ACC112 (cell line): ENCODE data around the gene PHF2.

Experiments used
- H2AFZ ChIP-seq: fragments of 200-600 bp; sonication (generic); one replicate; pipeline ENCODE4 v1.6.0; 2017; ENCODE audit warnings: antibody characterized with exemption, low read length; ENCODE audit not compliant: unreplicated experiment
- H3K27ac ChIP-seq: fragments of 200-600 bp; sonication (generic); 2 replicates; pipeline ENCODE4 v1.5.1; 2014; ENCODE audit warnings: low read depth, mild to moderate bottlenecking, antibody characterized with exemption, low read length, moderate library complexity
- H3K27me3 ChIP-seq: fragments of 200-600 bp; sonication (generic); 2 replicates; pipeline ENCODE4 v1.6.1; 2014; ENCODE audit warnings: mild to moderate bottlenecking, antibody characterized with exemption, low read length, moderate library complexity, mixed read lengths; ENCODE audit not compliant: insufficient read depth
- H3K36me3 ChIP-seq: fragments of 200-600 bp; sonication (generic); 2 replicates; pipeline ENCODE4 v1.6.1; 2016; ENCODE audit warnings: mild to moderate bottlenecking, antibody characterized with exemption, low read length, moderate library complexity, mixed read lengths; ENCODE audit not compliant: insufficient read depth
- H3K4me1 ChIP-seq: fragments of 200-600 bp; sonication (generic); one replicate; pipeline ENCODE4 v1.6.1; 2016; ENCODE audit warnings: low read length, mixed read lengths; ENCODE audit not compliant: insufficient read depth, unreplicated experiment, control insufficient read depth
- H3K4me3 ChIP-seq: fragments of 200-600 bp; sonication (generic); 2 replicates; pipeline ENCODE4 v1.5.1; 2014; ENCODE audit warnings: mild to moderate bottlenecking, low read depth, low read length
- H3K79me2 ChIP-seq: fragments of 200-600 bp; sonication (generic); one replicate; pipeline ENCODE4 v1.6.0; 2016; ENCODE audit warnings: low read length; ENCODE audit not compliant: control insufficient read depth, unreplicated experiment, insufficient read depth

The PHF2 gene

DNA sequence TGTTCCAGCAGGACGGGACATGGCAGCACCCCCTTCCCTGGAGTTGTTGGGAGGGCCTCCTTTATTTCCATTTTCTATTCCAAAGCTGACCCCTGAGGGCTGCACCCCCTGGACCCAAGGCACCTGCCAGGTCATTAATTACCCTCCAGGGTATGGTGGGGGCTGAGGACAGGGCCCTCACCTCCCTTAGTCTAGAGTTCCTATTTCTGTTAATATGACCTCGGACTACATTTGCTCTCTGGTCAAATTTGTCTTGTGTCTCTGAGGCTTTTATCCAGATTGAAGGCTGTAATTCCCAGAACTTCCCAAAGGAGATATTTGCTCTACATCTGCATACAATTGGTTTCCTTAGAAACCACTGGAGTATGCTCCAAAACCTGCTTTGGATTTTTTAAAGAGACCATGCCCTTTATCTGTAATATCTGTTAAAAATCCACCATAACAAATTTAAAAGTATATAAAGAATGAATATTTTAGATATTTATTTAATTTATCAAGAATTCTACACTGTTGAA, 16.8 kb downstream of the PHF2 start:
- Histone ChIP-seq H3K27ac (no peak overlapping the region), H3K27me3 (no peaks in the 10 kb centered on the region), H3K79me2 (peaks cover 40% of the 10 kb centered on the region), H3K36me3 (no peaks in the 10 kb centered on the region), H2AFZ (no peak overlapping the region), H3K4me1 (peaks cover 11% of the 10 kb centered on the region), H3K4me3 (no peak overlapping the region)

DNA sequence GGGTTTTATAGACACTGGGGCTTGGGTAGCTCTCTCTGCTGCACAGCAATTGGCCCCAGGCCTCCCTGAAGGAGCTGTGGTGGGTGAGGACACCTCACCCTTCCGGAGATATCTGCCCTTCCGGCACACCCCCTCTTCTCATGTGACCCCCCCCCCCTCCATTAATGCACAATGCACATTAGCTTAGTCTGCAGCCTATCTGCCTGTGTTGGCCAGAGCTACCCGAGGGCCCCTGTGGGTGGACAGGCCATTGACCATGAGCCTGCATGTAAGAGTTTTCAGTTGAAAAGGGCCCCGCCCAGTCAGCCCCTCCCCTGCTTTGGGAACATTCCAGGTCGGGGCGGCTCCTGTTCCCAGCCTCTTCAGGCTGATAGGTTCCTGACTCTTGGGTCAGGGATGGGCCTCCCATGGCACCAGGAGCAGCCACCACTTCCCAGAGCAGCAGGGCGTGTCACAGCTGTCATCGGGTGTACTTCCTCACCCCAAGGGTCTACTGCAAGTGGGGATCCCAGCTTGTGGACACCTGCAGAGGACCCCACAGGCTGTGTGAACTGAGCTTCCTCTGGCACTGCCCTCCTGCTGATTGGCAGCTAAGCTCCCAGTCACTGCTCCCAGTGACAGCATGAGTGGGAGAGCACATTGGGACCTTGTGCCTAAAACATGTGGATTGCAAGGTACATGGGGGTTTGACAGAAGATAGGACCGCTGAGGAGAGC, 17.8 kb downstream of the PHF2 start:
- H3K27ac ChIP-seq, result no peak overlapping the region
- H3K27me3 ChIP-seq, result no peaks in the 10 kb centered on the region
- H3K4me1 ChIP-seq, result peaks cover 10% of the 10 kb centered on the region
- H3K4me3 ChIP-seq, result no peak overlapping the region
- H2AFZ ChIP-seq, result no peak overlapping the region
- no peaks in the 10 kb centered on the region for H3K36me3 ChIP-seq
- H3K79me2 ChIP-seq, result peaks cover 32% of the 10 kb centered on the region

DNA sequence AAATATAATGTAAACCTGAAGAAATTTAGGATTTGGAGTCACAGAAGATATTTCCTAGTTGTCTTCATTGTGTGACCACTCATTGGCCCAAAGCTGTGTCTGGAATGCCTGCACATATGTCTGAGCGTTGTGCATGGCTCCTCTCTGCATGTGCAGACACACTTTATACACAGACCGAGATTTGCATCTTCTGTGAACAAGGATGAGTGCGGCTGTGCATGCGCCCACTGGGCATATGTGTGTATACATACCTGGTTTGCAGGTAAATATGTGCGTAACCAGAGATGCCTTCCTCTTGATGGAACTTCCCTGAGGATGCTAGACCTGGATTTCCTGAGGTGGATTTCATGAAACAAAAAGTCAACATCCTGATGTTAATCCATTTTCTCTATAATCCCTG, 19.1 kb downstream of the PHF2 start:
- peaks cover 9% of the 10 kb centered on the region for H3K4me1 ChIP-seq
- H3K27ac ChIP-seq, result no peak overlapping the region
- H3K4me3 ChIP-seq, result no peak overlapping the region
- H3K36me3 ChIP-seq, result no peaks in the 10 kb centered on the region
- H3K27me3 ChIP-seq, result no peaks in the 10 kb centered on the region
- H2AFZ ChIP-seq, result no peak overlapping the region
- H3K79me2 ChIP-seq, result peaks cover 27% of the 10 kb centered on the region

DNA sequence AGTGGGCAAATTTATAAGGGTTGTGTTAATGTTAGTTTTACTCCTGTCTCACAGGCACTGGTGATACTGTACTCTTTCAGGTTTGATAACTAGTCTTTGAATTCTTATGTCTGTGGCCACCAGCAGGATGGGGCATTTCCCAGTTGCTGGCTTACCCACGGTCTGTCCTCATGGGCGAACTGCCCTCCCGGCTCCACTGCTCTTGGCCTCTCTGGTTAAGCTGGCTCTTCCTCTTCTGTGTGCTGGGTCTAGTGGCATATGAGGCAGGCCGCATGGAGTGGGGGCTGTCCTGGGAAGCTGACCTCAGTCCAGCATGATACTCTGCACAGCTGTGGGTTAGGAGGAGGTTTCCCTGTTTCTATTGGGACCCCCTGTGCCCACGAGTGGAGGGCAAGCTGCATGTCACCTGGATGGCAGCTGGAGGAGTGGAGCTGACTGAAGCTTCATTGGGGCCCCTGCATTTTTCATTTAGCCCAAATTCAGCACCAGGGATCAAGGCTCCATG, 19.5 kb downstream of the PHF2 start:
- Histone ChIP-seq H3K27ac (no peak overlapping the region), H3K4me1 (peaks cover 9% of the 10 kb centered on the region), H3K4me3 (no peak overlapping the region), H3K36me3 (no peaks in the 10 kb centered on the region), H2AFZ (no peak overlapping the region), H3K79me2 (peaks cover 25% of the 10 kb centered on the region), H3K27me3 (no peaks in the 10 kb centered on the region)

DNA sequence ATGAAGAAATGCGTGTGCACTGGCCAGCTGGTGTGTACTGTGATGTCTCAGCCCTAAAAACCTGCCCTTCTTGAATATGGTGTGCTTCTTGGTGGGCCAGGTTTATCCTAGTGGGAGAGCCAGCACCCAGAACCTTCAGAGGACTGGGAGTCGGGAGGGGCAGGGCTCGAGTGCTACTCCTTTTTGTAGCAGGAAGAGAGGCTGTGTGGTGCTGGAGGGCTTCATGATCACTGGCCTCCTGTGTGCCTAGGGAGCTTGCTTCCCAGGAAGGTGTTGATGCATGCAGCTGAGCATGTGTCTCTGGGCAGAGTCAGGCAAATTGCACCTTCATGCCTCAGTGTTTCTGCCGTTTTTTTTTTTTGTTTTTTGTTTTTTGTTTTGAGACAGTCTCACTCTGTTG, 20.0 kb downstream of the PHF2 start:
- Histone ChIP-seq H3K4me1 (peaks cover 9% of the 10 kb centered on the region), H3K79me2 (peaks cover 23% of the 10 kb centered on the region), H3K27ac (no peak overlapping the region), H2AFZ (no peak overlapping the region), H3K27me3 (no peaks in the 10 kb centered on the region), H3K36me3 (no peaks in the 10 kb centered on the region), H3K4me3 (no peak overlapping the region)

DNA sequence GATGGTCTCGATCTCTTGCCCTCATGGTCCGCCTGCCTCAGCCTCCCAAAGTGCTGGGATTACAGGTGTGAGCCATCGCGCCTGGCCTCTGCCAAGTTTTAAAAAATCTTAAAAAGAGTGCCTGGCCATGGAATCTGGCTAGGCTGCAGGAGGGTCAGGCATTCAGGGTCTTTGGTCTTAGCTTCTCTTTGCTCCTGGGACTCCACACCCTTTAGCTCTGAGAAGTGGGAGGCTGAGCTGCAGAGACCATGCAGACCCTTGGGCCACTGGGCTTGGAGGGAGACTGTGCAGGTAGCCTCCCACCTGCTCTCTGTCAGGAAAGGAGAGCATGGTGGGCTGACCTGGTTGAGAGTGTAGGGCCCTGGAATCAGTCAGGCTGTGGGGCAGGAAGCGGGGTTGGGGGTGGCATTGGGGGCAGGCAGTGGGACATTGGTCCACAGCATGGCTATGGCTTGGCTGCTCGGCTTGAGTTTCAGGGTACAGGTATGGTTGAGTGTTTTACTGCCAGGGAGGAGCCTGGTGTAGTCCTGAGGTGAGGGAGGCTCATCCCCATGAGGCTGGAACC, 20.8 kb downstream of the PHF2 start:
- Histone ChIP-seq H3K36me3 (no peaks in the 10 kb centered on the region), H2AFZ (no peak overlapping the region), H3K79me2 (peaks cover 22% of the 10 kb centered on the region), H3K27me3 (no peaks in the 10 kb centered on the region), H3K4me3 (no peak overlapping the region), H3K27ac (no peak overlapping the region), H3K4me1 (peaks cover 9% of the 10 kb centered on the region)

DNA sequence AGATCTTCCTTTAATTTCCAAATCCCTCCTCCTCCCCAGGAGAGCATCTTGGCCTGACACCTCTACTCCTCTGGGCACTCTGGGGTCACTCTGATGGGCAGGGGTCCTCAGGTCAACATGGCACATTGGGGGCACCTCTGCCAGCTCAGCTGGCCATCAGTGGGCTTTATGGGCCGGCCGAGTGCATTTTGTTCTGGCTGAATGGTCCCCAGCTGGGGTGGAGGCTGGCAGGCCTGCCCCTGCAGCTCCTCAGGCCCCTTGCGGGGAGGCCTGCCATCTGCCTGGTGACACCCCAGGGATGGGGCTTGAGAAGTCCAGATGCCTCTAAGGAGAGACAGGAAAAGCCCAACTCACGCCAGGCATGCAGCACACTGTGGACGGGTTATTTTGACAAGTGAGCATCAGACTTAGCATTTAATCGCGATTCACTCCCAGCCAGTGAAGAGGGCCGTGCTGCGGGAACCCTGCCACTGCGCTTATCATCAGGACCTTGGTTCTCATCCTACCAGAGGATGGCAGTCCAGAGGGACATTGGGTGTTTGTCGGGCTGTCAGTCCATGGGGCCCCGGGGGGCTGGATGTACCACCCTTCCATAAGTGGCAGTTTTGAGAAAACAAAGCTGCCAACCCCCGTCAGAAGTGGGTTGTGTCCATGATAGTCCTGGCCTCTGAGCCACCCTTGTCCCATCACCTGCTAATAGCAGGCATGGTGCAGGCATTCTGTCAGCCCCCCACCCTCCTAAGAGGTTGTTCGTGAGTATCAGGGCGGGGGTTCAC, 21.7 kb downstream of the PHF2 start:
- H2AFZ ChIP-seq, result no peak overlapping the region
- no peak overlapping the region for H3K4me3 ChIP-seq
- H3K27me3 ChIP-seq, result no peaks in the 10 kb centered on the region
- H3K4me1 ChIP-seq, result peaks cover 9% of the 10 kb centered on the region
- H3K27ac ChIP-seq, result no peak overlapping the region
- H3K36me3 ChIP-seq, result no peaks in the 10 kb centered on the region
- H3K79me2 ChIP-seq, result peaks cover 21% of the 10 kb centered on the region

DNA sequence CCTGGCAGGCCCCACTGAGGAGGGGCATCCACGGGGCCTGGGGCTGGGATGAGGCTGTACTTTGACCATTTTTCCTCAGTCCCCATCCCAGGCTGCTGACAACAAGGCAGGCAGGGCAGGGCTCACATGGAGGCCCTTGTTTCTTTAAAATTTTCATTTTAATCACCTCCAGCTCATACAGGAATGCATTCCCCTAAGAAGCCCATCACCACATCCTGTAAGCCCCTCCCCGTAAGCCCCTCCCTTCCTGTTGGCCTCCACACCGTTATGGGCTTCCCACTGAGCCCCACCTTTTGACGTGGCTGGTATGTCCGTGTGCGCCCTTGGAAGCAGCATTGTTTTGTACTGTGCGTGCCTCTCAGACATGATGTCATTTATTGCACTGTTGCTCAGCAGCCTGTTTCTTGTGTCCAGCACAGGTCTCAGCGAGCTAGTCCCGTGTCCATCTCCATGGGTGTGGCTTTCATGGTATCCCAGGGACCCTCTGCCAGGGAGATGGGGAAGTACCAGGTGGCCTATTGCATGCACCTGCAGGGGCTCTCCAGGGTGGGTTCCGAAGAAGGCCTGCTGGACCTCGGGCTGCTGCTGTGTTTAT, 22.4 kb downstream of the PHF2 start:
- peaks cover 18% of the 10 kb centered on the region for H3K79me2 ChIP-seq
- H3K4me1 ChIP-seq, result peaks cover 7% of the 10 kb centered on the region
- H3K27ac ChIP-seq, result no peak overlapping the region
- no peak overlapping the region for H2AFZ ChIP-seq
- H3K27me3 ChIP-seq, result no peaks in the 10 kb centered on the region
- H3K36me3 ChIP-seq, result no peaks in the 10 kb centered on the region
- no peak overlapping the region for H3K4me3 ChIP-seq

DNA sequence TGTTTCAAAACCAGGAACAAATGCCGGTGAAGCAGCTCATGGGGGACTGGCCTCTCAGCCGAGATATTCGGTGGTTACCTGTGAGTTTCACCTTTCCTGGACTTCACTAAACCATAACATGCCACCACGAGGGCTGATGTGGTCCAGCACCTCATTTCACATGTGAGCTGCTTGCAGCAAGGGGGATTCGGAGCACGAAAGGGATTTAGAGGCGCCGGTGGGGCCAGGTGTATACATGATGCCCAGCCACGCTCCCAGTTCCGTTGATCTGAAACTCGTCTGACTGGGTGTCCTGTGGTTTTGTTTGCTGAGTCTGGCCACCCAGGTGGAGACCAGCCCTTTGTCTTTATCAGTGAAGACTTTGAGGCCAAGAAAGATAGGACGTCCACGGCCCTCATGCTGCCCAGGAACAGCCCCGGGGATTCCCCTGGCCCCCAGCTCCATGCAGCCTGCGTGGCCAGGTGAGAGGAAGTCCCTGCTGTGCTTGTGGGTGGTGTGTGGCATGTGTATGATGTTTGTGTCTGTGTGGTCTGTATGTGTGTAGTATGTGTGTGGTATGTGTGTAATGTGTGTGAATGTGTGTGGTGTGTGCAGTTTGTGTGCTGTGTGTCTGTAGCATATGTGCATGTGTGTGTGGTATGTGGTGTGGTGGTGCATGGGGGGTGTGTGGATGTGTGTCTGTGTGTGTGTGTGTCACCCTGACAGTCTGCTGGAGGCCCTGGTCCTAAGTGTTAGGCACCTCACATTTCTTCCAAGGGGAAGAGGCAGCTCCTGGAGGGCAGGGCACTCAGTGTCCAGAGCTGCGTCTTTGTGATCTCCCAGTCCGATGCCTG, 23.4 kb downstream of the PHF2 start:
- Histone ChIP-seq H3K4me3 (no peak overlapping the region), H2AFZ (no peak overlapping the region), H3K27ac (no peak overlapping the region), H3K4me1 (no peaks in the 10 kb centered on the region), H3K36me3 (no peaks in the 10 kb centered on the region), H3K27me3 (no peaks in the 10 kb centered on the region), H3K79me2 (peaks cover 15% of the 10 kb centered on the region)

DNA sequence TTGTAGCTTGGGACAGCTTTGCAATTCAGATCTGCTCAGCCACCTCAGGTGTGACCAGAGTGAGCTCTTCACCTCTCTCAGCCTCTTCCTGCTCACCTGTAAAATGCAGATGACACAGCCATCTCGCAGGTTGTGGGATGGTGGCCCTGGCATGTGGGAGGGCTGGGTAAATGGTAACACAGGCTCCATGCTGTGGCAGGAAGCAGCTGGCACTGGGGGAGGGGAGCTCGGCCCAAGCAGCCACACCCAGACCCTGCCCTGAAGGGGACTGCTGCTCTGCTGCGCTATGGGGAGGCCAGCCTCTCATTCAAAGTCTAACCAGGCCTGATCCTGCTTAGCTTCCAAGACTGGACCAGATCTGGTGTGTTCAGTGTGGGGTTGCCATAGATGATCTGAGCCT, 24.1 kb downstream of the PHF2 start:
- Histone ChIP-seq H3K4me3 (no peak overlapping the region), H3K36me3 (no peaks in the 10 kb centered on the region), H3K27me3 (no peaks in the 10 kb centered on the region), H3K4me1 (no peaks in the 10 kb centered on the region), H3K79me2 (peaks cover 11% of the 10 kb centered on the region), H3K27ac (no peak overlapping the region), H2AFZ (no peak overlapping the region)
